ENCODE results near the gene PRKD1. TPM values are rescaled to one million over a fixed set of nuclear protein-coding genes. Genes with fewer than 3 reads are reported as not detected.
A peak's percentile ranks its signal among the peaks of the same experiment; 100 is the strongest.

Gene PRKD1
- total RNA-seq, 2 donors from 2014 or later = 4.2 to 6.3 TPM

DNA sequence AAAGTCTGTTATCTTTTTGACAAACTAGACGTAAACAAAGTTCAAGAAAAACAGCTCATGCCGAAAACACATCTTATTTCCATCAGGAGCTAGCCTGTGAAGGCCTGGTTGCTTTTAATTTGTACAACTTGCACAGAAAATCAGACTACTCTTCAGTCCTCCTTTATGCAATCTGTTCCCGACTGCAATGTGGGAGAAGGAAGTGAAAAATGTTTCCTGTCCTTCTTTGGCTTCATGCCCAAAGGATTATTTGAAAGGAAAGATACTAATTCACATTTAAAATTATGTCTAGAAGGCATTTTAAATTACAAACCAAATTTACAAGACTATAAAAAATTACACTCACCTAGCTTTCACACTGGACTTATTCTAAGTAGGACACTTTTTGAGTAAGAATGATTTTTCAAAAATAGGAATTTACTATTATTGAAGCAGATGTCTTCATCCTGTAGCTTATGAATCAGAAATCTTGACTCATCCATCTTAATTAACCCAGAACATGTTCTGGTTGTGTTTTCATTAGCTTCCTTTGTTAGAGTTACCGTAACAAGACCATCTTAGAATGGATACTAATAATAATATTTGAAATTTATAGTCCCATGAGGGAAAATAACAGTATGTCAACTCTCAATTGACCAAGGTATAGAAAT is 272.6 kb downstream of the PRKD1 start:
- intact Hi-C loops (cut with DNase I) = no loop called here
- no peak for DNase-seq
- ATAC-seq = peak in 1 of 2 donors; percentile 58

DNA sequence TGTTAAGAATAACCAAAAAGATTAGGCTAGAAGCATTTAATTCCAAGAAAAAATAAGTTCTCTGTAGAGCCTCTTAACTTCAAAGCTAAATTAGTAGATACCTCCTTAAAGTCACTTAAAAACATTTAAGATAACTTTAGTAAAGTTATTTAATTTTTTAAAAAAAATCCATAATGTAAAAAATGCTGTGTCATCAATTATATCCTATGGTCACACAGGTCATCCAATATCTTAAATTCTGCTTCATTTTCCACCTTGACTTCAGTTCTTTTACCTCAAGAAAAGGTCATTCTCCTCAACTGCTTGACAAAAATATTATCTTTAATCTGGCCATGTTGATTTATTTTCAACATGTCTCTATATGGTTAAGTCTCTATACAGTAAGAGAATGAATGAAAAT is 274.3 kb downstream of the PRKD1 start:
- no peak for ATAC-seq
- intact Hi-C loops (cut with DNase I) = no loop called here
- no peak for DNase-seq

DNA sequence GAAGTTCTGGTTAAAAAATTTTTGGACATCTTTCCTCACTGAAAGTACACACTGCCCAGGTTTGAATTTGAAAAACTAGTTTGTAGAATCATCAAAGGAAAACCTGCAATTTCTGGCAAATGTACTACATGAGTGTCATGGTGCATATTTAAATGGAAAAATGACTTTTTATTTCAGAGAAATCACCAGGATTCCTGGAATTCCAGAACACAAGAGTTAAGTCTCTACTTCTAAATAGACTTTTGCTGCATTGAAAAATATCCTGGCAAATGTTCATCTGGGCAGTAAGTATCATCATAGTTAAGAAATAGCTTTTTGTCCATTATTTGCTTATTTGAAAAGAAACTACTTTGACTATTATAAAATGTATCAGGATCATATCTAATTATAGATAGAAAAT is 275.1 kb downstream of the PRKD1 start:
- DNase-seq = no peak
- intact Hi-C loops (cut with DNase I) = no loop called here
- no peak for ATAC-seq

DNA sequence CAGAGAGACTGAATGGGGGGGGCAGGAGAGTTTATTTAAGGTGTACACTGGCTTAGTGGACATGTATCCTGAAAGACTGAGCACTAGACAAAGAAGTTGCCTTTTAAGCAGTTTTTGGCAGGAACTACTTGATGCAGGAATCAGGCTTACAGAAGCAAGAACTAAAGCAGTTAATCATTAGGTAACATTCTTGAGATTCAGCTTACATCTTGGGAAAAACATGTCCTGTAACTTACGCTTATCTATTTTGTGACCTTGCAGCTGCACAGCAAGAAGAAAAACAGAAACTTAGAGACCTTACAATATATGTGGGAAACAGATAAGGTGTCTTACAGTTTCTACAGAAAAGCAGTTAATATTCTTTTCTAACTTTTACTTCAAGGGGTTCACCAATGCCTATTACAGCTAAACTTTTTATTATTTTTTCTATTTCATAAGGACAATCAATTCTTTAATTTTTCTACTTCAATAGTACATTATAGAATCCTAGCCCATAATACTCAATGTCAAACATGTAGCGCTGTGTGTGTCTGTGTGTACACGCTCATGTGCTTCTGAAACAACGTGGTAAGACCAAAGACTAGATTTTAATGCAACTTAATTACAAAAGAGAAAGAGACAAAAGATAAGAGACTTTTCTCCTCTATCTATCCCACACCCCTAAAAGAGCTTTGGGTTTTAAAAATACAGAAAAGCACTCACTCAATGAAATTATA is 276.9 kb downstream of the PRKD1 start:
- ATAC-seq = no peak
- no peak for DNase-seq
- intact Hi-C loops (cut with DNase I) = no loop called here

DNA sequence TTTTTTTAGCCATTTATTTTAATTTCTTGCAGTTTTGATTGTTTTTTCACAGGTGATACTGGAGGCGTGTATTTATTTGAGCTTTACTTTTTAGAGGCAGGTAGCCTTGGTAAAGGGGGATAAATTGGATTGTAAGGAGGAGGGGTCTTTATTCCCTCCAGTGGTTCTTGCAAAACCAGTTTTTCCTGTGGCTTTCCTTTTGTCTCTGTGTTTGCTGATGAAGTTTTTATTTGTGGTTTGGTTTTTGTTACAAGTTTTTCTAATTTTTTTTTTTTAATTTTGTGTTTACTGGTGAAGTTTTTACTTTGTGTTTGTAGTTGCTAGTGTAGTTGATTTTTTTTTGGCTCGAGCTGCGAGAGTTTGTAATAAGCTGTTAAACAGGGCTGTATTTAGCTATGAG is 278.5 kb downstream of the PRKD1 start:
- DNase-seq (no peak), ATAC-seq (no peak)
- intact Hi-C loops (cut with DNase I) = no loop called here

DNA sequence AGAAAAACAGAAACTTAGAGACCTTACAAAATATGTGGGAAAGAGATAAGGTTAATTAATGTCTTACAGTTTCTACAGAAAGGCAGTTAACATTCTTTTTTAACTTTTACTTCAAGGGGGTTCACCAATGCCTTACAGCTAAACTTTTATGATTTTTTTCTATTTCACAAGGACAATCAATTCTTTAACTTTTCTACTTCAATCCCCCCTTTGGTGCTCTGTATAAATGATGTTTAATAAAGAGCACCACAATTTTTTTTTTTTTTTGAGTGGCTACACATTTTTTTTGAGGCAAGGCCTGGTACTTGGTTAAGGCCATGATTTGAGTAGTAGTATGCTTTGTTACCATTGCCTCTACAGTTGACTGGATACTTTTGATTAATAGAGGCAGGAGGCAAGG is 279.6 kb downstream of the PRKD1 start:
- ATAC-seq = no peak
- intact Hi-C loops (cut with DNase I) = no loop called here

DNA sequence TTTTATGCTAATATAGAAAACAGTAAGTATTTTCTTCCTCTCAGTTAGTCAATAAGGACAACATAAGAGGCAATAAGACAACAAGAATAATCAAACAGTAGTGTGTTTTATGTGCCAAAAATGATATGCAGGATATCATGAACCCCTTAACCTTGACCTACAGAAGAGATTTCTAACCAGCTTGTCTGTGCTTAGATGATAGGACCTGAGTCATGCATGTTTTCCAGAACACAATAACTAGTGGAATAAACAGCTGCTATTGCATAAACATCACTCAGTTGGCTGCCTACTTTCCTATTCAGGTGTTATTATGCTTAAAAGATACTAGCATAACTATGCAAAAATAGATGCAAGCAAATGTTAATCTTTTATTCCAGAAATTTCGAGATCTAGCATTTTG is 282.5 kb downstream of the PRKD1 start:
- intact Hi-C loops (cut with DNase I) = no loop called here
- DNase-seq (no peak), ATAC-seq (no peak)

More for the DNA sequence above, 279.6 kb downstream of the PRKD1 start:
- DNase-seq = no peak

DNA sequence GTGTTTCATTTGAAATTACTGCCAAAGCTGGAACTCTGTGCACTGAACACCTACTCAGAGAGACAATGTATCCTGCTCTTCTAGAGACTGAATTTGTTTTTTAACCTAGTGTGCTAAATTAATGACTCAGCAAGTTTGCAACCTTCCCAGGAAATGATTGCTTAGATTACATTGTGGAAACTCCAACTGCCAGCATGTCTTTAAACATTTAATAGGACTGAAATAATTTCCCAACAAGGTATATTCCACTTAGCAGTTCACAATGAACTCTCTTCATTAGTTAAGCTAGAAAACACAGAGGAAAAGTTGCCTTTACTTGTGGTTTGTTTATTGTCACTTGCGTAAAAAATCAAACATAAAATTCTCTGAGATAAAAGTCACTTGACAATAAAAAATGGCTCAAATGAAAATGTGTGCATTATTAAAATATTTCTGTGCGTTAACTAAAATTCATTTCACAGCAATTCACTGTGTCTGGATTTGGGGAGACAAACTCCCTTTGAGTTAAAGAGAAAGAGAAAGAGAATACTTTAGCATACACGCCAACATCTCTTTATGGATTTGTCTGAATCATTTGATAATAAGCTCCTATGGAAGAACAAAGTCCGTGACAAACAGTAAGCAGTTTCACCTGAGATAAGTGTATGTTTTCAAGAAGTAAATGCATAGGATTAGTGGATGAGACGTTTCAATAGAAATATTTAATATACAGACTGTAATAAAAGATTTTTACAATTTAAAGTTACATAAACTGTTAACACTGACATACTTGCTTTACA is 284.0 kb downstream of the PRKD1 start:
- ATAC-seq (no peak), DNase-seq (no peak)
- intact Hi-C loops (cut with DNase I) = no loop called here

DNA sequence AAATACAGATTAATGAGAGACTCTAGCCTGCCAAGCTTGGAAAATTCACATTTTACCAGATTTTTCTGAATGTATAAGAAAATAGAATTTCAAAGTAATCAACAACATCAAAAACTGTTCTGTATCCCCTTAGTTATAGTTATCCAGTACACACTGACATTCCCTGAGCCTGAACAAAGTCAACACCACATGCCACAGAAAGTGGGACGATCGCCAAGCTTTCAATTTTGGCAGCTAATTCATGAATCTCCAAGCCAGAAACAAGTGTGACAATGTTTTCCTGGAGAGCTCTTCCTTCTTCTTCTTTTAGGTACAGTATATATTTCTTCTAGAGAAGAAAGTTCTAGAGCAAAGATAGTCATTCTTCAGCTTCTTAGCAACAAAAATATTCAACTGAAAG is 290.2 kb downstream of the PRKD1 start:
- peak; percentile 40 for DNase-seq
- intact Hi-C loops (cut with DNase I) = no loop called here

DNA sequence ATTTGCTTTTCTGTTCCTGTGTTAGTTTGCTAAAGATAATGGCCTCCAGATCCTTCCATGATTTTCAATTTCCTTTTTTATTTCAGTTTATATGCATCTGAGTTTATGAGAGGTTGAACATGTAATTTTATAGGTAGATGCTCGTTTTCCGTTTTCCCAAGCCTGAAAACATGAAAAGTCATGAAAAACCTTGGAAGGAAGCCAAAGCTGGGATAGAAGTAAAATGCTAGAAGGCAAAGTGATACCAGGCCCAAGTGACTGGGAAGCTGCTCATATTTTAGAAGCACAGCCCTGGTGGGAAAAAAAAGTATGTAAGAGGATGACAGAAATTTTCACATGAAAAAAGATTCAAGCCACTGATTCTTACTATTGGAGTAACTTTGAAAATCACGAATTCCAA is 290.8 kb downstream of the PRKD1 start:
- intact Hi-C loops (cut with DNase I) = no loop called here
- DNase-seq (no peak), ATAC-seq (no peak)

More for the DNA sequence above, 290.2 kb downstream of the PRKD1 start:
- ATAC-seq = peak; percentile 50 to 68

DNA sequence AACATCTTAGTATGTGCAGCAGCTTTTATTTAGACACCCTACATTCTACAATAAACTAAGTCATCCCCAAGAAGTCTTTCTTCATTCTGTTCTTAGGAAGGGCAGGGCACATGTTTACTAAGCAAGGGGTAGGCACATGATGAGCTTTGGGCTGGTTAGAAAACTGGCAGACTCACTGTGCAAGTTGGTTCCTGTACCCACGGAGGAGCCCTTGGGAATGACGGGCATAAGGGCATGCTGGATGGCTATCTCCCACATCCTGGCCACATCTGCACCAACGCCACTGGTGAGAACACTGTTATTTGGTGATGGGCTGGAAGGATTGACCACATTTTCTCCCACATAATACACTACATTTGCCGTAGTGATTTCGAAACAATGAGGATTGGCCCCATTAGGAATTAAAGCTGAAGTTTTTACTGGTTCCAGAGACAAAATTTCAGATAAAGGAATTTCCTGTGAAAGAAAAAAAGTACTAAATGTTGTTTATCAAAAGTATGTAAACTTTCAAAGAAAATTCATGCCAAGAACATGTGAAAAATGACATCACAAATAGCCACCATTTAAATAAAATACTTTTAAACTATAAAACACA is 297.0 kb downstream of the PRKD1 start:
- intact Hi-C loops (cut with DNase I) = no loop called here
- ATAC-seq (no peak), DNase-seq (no peak)

DNA sequence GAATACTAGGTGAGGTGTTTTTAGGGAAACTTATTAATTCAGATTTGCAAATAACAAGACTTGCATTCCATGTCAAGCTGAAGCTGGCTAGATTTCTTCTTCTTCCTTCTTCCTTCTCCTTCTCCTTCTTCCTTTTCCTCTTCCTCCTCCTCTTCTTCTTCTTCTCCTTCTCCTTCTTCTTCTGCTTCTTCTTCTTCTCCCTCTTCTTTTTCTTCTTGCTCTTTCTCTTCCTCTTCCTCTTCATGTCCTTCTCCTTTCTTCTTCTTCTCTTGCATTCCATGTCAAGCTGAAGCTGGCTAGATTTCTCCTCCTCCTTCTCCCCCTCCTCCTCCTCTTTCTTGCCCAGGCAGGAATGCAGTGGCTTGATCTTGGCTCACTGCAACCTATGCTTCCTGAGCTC is 297.8 kb downstream of the PRKD1 start:
- no peak for DNase-seq
- no peak for ATAC-seq
- intact Hi-C loops (cut with DNase I) = no loop called here

DNA sequence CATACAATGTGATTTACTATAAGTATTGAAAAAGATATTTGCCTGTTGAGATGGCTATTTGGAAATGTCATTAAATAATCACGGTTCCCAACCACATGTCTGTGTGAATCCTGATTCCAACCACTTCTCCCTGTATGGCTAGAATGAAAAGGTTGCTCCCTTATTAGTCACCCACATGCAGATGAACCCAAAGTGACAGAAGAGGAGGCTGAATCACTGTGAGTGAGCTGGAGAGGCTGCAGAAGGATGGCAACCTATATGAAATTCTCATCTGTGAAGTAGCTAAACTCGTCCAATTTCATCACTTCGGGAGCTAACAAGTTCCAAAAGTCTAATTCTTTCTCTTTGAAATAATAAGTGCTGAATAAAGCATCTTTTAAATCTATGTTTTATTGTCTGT is 300.5 kb downstream of the PRKD1 start:
- intact Hi-C loops (cut with DNase I) = no loop called here
- DNase-seq = no peak
- ATAC-seq = no peak

DNA sequence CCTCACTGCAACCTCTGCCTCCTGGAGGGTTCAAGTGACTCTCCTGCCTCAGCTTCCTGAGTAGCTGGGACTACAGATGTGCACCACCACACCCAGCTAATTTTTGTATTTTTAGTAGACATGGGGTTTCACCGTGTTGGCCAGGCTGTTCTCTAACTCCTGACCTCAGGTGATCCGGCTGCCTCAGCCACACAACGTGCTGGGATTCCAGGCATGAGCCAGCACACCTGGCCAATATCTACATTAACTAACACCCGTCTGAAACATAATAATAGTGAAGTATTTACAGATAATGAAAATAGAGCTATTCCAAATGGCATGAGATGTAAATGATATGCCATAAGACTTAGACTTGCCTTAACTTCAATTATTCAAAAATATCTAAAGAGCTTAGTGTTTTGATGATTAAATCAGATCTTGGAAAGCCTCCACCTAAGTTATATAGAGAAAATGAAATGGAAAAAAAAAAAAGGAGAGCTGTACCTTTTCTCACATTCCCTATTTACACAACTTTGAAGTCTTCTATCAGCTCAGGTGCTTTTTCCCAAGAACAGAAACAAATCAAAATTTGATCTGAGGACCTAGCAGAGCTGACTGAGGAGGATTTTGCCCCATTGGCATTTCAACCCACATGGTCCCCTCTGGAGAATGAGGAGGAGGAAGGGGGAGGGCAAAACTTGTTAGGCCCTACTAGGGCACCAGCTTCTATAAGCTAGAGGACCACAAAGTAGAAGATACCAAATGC is 309.2 kb downstream of the PRKD1 start:
- ATAC-seq = no peak
- DNase-seq = no peak
- intact Hi-C loops (cut with DNase I) = no loop called here

DNA sequence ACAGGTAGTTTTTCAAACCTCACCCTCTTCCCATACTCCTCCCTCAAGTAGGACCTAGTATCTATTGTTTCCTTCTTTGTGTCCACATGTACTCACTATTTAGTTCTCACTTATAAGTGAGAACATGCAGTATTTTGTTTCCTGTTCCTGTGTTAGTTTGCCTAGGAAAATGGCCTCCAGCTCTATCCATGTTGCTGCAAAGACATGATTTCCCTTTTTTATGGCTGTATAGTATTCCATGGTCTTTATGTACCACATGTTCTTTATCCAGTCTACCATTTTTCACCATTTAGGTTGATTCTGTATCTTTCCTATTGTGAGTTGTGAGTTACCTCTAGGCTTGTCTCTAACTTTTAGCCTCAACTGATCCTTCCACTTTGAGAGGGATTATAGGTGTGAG is 310.7 kb downstream of the PRKD1 start:
- ATAC-seq (no peak), DNase-seq (no peak)
- intact Hi-C loops (cut with DNase I) = no loop called here

DNA sequence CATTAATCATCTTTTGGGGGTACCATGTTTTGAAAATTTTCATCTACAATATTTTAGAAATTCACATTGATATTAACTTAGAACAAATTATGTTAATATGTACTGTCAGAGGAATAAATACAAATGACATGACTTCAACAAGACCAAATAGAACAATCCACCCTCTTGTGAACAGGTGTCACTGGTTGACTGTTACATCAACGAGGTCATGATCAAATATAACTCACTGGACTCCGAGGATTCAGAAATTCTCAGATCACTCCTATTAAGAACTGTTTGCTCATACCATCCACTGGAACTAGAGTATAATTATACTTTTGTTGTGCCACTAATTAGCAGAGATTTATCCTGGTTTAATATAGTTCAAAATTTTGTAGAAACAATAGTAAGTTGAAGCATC is 318.8 kb downstream of the PRKD1 start:
- intact Hi-C loops (cut with DNase I) = no loop called here
- no peak for DNase-seq
- ATAC-seq = no peak

DNA sequence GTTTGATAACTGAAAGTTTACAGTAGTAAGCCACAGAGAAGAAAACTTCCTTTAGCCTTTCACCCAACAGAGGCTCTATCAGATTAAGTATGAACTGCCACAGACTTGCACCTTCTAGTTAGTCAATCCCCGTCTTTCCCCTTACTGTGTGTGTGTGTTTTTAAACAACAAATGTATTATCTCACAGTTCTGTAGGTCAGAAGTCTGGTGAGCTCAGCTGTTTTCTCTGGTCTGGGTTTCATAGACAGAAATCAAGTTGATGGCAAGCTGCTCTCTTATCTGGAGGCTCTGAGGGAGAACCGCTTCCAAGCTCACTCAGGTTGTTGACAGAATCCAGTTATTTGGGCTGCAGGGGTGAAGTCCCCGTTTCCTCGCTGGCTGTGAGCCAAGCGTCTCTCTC is 320.5 kb downstream of the PRKD1 start:
- no peak for DNase-seq
- intact Hi-C loops (cut with DNase I) = no loop called here
- no peak for ATAC-seq

DNA sequence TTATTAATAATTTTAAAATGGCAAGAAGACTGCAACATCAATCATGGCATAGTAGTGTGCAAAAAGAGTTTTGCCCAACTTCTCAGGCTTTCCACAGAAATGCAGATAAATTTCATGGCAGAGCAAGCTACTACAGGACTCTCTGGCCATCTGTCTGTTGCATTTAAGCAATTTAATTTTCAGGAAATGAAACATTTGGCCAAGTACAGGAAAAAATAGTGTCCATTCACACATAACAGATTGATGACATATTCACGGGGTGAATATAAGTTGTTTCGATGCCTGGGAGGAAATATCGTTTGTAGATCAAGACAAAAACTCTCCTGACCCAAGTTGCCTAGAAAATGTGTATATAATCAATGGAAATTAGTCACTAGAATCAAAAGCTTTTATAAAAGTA is 324.0 kb downstream of the PRKD1 start:
- ATAC-seq (no peak), DNase-seq (no peak)
- intact Hi-C loops (cut with DNase I) = no loop called here

DNA sequence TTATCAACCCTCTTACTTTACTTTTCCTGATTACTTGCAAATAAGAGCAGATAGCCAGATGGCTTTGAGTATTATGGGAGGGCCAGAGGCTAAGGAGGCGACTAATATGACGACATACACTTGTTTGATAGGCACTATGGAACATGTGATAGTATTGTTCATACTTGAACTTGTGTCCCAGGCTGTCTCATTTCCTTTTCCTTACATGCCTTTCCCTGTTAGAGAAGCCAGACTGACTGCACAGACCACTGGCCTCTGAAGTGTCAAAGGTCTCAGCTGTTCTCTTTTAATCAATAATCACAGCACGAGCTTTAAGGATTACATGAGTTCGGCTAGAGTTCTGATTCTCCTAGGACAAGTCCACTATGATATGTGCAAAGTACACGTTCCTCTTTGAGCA is 326.0 kb downstream of the PRKD1 start:
- intact Hi-C loops (cut with DNase I) = no loop called here
- DNase-seq (no peak), ATAC-seq (no peak)
